HTERT RPE-1 (cell line): ENCODE data around the gene MZT2B.
"Not testable (repeated sequence)": the region's sequence is repeated elsewhere in the genome, so short reads cannot be mapped to it uniquely, and the experiment has no call there.

Source experiments
- in situ Hi-C: fragments of 300-500 bp; cut with MboI; formaldehyde crosslinking; loops from 4 replicates; pipeline ENCODE4 v1.14.3; 2020; ENCODE audit warnings: low sequenced_read_pairs

The MZT2B gene

GRCh38 chr2:130152136-130152815, 29.8 kb upstream of the MZT2B start:
- in situ Hi-C loops = not testable (repeated sequence)

- in situ Hi-C loops = no loop called here
Observed at GRCh38 chr2:130152816-130153595, 29.1 kb upstream of the MZT2B start.

- in situ Hi-C loops = not testable (repeated sequence)
Observed at GRCh38 chr2:130153721-130154422, 28.2 kb upstream of the MZT2B start.

GRCh38 chr2:130154423-130154770, 27.7 kb upstream of the MZT2B start:
- in situ Hi-C loops = not testable (repeated sequence)

DNA sequence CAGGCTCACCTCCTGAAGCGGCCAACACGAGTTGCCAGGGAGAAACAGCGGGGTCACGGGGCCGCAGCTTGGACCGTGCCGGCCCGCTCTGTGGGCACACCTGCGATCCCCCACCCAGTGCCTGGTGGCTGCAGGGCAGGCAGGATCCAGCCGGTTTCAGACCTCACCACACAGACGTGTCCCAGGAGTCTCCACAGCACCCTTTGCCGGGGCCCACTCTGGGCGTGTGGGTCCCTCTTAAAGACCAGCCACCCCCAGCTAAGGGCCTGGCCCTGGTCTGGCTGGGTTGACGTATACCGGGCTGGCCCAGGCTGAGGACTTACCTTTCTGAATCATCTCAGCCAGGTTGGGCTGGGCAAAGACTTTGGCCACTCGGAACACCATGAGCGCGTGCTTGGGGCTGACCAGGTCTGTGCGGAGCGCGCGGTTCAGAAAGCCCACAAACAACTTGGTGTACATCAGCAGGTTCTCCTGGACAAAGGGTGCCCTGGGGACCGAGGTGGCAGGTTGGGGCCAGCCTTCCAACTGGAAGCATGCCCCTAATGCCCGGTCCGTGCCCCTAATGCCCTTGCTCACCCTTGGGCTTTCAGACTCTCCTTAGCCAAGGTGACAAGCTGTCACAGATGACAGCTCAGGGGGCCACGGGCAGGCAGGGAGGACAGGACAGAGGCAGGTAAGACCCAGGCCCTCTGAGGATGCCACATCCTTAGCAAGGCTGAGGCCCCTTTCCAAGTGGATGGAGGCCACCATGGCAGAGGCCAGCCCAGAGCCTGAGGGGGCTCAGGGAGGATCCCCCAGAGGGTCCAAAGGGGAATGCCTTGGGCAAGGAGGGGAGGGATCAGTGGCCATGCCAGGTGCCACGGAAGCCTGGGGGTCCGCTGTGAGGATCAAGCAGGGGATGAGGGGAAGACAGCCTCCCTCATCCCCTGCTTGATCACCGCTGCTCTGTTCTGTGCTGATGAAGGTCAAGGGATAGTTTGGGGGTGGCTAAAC, 27.0 kb upstream of the MZT2B start:
- in situ Hi-C loops = no loop called here

GRCh38 chr2:130155956-130156623, 26.0 kb upstream of the MZT2B start:
- in situ Hi-C loops = not testable (repeated sequence)

DNA sequence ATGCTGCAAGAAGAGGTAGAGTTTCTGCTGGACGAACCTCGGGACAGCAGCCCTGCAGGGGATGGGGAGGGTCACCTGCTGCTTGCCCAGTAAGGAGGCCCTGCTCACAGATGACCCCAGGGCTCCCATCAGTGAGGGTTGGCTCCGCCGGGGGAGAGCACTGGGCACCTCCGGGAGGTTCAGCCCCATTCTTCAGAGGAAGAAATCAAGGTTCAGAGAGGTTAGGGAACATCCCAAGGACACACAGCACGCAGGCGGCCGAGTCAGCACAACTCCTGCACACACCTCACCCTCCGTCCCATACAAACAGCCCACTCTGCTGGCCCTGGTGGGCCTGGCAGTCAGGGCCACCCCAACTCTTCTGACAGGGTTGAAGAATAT, 25.4 kb upstream of the MZT2B start:
- in situ Hi-C loops = no loop called here

DNA sequence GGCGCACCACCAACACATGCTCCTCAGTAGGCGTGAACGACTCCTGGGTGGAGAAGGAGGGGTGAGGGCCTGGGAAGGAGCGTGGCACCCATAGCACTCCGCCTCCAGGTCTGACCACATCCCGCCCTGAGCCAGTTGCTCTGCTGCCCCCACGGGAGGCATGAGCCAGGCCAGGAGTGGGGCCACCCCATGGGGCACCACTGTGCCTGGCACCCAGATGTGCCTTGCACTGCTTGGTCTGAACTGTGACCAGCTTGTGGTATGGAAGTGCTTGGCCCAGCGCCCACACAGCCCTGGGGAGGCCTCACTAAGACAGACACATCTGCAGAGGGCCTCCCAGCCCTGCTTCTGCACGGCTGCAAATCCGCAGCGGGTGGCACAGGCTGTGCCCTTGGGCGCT, 24.7 kb upstream of the MZT2B start:
- in situ Hi-C loops = not testable (repeated sequence)

GRCh38 chr2:130157825-130158514, 24.1 kb upstream of the MZT2B start:
- in situ Hi-C loops = not testable (repeated sequence)

DNA sequence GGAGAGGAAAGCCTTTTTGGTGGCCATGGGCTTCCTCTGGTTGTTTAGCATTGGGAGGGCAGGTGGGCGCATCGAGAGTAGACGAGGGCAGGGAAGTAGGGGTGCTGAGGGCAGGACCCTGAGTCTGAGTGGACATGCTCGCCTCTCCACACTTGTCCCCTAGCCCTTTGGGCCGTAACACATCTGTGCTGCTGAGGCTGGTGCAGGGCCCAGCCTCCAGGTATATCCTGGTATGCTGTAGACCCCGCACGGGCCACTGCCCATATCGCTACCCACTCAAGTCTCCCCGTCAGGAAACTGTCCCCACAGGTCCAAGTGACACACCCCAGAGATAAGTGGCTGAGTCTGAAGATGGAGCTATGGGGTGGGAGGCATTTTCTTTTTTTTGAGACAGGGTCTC, 23.4 kb upstream of the MZT2B start:
- in situ Hi-C loops = no loop called here

- in situ Hi-C loops = not testable (repeated sequence)
Observed at GRCh38 chr2:130159376-130159775, 22.7 kb upstream of the MZT2B start.

DNA sequence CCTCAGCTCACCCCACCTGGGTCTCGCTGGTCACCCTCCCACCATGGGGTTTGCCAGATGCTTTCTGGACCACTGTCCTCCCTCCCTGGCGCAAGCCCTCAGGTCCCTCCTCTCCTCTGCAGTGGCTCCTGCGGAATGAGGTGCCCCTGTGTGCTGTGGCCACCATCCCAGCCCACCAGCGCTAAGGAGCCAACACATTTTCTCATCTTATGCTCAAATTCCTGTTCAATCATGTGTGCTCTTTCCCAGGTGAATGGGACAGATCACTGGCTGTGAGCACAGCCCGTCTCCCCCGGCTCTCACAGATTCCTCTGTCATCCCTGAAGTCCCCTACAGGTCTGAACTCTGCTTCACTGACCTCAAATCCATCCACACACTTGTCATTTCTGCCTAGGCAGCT, 21.9 kb upstream of the MZT2B start:
- in situ Hi-C loops = no loop called here

- in situ Hi-C loops = not testable (repeated sequence)
Observed at GRCh38 chr2:130160838-130161705, 21.0 kb upstream of the MZT2B start.

- in situ Hi-C loops = not testable (repeated sequence)
Observed at GRCh38 chr2:130162486-130162885, 19.6 kb upstream of the MZT2B start.

DNA sequence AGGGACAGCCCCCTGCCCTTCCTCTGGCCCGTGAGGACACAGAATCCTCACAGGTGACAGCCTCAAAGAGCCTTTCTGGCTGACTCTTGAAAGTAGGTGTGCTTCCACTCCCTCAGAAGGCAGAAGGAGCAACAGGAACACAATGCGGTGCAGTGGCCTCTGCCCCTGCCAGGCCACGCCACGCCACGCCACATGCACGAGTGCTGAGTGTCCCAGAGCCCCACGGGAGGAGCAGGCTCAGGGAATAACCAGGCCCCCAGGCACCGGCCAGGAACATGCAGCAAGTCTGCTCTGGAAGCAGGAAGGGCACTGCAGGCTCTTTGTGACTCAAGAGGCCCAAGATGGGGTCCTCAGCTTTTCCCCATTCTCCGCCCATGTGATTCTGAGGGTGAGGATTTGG, 19.1 kb upstream of the MZT2B start:
- in situ Hi-C loops = no loop called here

- in situ Hi-C loops = no loop called here
Observed at GRCh38 chr2:130165293-130166016, 16.6 kb upstream of the MZT2B start.

DNA sequence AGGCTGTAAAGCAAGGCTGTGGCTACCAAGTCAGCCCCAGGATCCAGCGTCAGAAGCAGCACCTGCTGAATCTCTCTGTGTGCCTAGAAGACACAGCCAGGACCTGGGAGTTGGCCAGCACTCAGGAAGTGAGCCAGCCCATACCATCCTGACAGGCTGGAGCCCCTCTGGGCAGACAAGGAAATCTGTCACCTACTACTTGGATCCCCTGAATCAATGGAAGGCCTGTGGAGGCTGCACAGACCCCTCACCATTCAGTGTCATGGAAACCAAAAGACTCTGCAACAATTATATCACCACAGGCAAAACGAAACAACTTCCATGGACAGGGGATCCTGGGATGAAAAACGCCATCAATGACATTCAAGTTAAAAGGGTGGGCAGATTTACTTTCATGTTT, 15.5 kb upstream of the MZT2B start:
- in situ Hi-C loops = not testable (repeated sequence)

GRCh38 chr2:130169163-130169562, 12.9 kb upstream of the MZT2B start:
- in situ Hi-C loops = not testable (repeated sequence)
